HG03108 (cell line): ENCODE data around the gene INCENP.
"Not testable (repeated sequence)": the region's sequence is repeated elsewhere in the genome, so short reads cannot be mapped to it uniquely, and the experiment has no call there.

Experiments
- ATAC-seq: cut with Tn5 transposase; IDR thresholded peaks from one replicate; pipeline ENCODE4 v1.9.1; 2021; ENCODE audit warnings: moderate library complexity; ENCODE audit not compliant: unreplicated experiment

The INCENP gene

DNA sequence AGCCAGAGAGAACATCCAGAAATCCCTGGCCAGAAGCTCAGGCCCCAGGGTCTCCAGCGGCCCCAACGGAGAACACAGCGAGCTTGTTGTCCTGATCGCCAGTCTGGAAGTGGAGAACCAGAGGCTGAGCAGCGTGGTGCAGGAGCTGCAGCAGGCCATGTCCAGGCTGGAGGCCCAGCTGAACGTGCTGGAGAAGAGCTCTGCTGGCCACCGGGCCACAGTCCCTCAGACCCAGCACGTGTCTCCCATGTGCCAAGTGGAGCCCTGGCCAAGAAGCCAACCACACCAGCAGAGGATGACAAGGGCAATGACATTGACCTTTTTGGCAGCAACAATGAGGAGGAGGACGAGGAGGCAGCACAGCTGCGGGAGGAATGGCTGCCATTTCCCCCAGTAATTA, 45.6 kb downstream of the INCENP start:
- ATAC-seq: no peak

DNA sequence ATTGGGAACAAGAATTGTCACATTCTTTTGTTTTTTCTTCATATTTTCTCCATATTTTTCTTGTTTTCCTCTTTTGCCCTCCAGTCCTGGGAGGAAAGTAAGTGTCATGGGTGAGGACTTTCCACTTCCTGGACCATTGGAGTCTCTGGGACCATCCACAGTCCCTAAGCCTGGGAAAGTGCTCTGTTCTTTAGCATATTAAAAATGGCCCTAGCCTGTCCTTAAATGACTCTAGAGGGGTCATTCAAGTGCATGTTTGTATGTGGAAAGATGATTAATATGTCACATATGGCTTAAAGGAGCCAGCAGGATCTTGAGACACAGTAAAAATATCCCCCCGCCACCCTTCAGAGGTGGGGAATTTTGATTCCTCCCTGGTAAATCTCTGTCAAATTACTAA, 46.1 kb downstream of the INCENP start:
- no peak for ATAC-seq

DNA sequence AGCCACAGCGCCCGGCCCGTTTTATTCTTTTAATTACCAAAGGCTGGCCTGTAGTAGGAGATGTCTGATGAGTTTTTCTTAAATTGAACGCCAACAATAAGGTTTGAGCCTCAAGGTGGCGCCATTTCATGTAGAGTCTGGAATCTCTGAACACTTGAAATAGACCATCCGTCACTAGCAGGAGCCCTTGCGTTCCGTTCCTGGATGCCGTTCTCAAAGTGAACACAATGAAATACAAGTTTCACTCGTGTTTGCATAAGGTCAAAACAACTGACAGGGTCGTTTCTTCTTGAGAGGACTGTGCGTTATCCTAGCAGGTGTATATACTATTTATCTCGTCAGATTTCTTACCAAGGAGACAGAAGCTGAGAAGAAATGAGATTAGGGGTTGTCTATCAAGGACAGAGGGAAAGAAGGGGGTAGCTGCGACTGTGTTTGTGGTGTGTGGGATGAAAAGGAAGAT, 47.5 kb downstream of the INCENP start:
- no peak for ATAC-seq

DNA sequence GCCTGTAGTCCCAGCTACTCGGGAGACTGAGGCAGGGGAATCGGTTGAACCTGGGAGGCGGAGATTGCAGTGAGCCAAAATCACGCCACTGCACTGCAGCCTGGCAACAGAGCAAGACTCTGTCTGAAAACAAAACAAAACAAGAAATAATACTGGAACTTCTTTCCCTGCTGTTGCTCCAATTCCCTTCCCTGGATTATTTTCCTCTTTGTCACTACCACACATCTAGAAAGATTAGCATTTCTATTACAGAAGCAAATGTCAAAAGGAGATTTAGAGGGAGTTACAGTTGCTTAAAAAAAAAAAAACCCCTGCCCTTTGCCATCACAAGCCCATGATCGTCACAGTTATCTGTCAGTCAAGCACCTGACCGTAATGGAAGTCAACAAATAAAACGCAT, 48.5 kb downstream of the INCENP start:
- ATAC-seq: no peak

DNA sequence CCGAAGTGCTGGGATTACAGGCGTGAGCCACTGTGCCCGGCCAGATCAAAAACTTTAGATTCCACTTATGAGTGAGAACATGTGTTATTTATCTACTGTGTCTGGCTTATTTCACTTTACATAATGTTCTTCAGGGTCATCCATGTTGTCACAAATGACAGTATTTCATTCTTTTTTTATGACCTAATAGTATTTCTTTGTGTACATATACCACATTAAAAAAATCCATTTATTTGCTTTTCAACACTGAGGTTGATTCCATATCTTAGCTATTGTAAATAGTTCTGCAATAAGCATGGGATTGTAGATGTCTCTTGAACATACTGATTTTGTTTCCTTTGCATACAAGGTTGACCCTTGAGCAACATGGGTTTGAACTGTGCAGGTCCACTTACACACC, 53.0 kb downstream of the INCENP start:
- ATAC-seq: no peak

DNA sequence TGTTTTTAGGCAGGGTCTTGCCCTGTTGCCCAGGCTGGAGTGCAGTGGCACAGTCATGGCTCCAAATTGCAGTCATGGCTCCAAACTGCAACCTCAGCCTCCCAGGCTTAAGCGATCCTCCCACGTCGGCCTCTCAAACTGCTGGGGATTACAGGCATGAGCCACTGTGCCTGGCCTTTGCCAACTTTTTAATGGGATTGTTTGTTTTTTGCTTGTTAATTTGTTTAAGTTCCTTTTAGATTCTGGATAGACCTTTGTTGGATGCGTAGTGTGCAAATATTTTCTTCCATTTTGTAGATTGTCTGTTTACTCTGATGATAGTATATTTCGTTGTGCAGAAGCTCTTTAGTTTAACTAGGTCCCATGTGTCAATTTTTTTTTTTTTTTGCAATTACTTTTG, 56.2 kb downstream of the INCENP start:
- no peak for ATAC-seq

DNA sequence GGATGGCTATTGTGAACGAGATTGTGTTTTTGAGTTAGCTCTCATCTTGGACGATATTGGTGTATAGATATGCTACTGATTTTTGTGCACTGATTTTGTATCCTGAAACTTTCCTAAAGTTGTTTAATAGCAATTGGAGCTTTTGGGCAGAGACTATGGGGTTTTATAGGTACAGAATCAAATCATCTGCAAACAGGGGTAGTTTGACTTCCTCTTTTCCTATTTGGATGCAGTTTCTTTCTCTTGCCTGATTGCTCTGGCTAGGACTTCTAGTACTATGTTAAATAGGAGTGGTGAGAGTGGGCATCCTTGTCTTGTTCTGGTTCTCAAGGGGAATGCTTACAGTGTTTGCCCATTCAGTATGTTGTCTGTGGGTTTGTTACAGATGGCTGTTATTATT, 57.3 kb downstream of the INCENP start:
- no peak for ATAC-seq

DNA sequence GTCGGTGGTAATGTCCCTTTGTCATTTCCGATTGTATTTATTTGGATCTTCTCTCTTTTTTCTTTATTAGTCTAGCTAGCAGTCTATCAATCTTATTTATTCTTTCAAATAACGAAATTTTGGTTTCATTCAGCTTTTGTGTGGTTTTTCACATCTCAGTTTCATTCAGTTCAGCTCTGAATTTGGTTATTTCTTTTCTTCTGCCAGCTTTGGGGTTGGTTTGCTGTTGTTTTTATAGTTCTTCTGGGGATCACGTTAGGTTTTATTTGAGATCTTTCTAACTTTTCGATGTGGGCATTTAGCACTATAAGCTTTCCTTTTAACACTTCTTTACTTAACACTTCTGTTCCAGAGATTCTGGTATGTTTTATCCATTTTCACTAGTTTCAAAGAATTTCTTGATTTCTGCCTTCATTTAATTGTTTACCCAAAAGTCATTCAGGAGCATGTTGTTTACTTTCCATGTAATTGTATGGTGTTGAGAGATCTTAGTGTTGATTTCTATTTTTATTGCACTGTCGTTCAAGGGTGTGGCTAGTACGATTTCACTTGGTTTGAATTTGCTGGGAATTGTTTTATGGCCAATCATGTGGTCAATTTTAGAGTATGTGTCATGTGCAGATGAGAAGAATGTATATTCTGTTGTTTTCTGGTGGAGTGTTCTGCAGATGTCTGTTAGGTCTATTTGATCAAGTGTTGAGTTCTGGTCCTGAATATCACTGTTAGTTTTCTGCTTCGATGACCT, 58.5 kb downstream of the INCENP start:
- ATAC-seq: no peak

DNA sequence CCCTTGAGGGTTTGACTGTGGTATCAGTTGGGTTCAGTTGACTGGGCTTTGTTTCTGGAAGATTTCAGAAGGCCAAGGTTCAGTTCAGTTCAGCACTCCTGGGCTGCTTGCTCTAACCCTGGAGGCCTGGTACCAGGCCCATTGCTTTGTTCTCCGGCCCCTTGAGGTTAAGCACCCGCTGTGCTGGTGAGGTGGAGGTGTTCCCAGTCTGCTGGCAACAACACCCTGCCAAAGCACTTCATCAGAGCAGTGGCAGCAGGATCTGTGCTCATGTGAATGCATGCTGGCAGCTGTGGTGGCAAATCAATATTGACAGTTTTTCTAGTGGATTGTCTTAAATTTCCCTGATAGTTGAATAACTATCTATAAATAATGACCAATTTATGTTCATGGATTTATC, 62.4 kb downstream of the INCENP start:
- ATAC-seq: no peak

DNA sequence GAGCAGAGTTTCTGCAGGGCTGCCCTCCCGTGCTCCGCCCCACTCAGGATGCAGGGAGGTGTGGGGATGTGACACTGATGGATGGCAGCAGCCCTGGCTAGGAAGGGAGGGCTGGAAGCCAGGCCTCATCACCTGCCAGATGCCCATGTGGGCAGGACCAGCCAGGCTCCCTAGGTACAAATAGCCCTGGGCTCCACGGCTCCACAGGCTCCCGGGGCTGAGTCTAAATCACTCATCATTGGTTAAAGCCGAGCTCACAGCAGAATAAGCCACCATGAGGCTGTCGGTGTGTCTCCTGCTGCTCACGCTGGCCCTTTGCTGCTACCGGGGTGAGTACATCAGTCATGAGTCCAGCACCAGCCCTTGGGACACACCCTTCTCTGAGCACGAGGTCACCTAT, 66.2 kb downstream of the INCENP start, which contains the start of gene SCGB1D1:
Gene SCGB1D1 (plus strand): TSS at position 206 of the 400 bp plus-strand sequence. CDS start 69 bp downstream, at position 275.
- no peak for ATAC-seq

DNA sequence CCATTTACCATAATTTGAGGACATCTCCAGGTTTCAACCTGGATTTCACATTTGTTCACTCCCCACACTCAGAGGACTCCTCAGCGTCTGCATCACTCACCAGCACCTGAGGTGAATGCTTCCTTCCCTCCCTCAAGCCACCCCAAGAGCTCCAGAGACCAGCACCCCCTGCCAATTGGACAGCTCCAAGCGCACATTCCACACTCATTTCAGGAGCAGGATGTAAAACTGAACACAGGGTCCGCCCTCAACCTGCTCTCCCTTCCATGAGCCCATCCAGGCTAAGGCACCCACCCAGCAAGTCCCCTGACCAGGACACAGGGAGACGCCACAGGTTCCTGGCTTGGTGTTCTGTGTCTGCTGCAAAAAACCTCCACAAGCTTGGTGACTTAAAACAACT, 70.1 kb downstream of the INCENP start:
- ATAC-seq: no peak

DNA sequence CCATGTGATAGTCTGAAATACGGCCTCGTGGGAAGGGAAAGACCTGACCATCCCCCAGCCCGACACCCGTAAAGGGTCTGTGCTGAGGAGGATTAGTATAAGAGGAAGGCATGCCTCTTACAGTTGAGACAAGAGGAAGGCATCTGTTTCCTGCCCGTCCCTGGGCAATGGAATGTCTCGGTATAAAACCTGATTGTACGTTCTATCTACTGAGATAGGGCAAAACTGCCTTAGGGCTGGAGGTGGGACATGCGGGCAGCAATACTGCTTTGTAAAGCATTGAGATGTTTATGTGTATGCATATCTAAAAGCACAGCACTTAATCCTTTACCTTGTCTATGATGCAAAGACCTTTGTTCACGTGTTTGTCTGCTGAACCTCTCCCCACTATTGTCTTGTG, 71.2 kb downstream of the INCENP start:
- not testable (repeated sequence) for ATAC-seq

DNA sequence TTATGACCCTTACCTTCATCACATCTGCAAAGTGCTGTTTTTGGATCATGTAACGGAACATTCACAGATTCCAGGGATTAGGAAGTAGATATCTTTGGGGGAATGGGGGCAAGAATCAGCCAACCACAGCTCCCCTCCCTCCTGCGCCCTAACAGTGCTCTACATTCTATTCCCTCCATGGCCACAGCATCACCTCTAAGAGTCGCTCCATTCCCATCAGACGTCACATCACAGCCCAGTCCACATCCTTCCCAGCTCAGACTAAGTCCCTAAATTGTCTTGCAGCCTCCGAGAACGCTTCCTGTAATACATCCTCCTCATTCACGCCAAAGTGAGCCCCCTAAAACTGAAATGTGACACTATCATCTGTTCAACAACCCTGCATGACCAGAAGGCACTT, 72.1 kb downstream of the INCENP start:
- no peak for ATAC-seq

DNA sequence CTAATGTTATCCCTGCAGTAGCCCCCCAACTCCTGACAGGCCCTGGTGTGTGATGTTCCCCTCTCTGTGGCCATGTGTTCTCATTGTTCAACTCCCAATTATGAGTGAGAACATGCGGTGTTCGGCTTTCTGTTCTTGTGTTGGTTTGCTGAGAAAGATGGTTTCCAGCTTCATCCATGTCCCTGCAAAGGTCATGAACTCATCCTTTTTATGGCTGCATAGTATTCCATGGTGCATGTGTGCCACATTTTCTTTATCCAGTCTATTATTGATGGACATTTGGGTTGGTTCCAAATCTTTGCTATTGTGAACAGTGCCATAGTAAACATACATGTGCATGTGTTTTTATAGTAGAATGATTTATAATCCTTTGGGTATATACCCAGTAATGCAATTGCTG, 73.6 kb downstream of the INCENP start:
- not testable (repeated sequence) for ATAC-seq

DNA sequence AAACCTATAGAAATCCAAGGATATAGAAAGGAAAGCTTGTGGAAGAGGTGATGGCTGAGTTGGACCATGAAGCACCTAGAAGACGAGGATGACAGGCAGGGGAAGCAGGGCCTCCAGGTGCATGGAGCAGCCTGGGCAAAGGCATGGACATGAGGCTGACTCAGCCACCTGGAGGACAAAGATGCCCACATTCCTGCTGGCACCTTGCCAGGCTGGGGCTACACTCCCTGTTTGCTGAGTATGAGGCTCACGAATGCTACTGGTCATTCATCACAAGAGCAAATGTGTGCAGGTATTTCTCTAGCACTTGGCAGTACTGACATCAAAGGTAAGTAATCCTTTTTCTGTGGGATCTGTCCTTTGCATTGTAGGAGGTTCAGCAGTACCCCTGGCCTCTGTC, 77.6 kb downstream of the INCENP start:
- no peak for ATAC-seq
